ENCODE results near the gene MED15.
A peak's percentile ranks its signal among the peaks of the same experiment; 100 is the strongest.
"Not testable (repeated sequence)": the region's sequence is repeated elsewhere in the genome, so short reads cannot be mapped to it uniquely, and the experiment has no call there.

The MED15 gene

GRCh38 chr22:20507253-20508066, at the start of gene MED15:
MED15 (plus strand) TSS chr22:20507610; CDS start chr22:20507679, 69 bp downstream.
- peak; percentile 70 to 75 (median 74) for DNase-seq (ENCODE audit: low read depth in 3 of 3, low spot score in 1 of 3)

DNA sequence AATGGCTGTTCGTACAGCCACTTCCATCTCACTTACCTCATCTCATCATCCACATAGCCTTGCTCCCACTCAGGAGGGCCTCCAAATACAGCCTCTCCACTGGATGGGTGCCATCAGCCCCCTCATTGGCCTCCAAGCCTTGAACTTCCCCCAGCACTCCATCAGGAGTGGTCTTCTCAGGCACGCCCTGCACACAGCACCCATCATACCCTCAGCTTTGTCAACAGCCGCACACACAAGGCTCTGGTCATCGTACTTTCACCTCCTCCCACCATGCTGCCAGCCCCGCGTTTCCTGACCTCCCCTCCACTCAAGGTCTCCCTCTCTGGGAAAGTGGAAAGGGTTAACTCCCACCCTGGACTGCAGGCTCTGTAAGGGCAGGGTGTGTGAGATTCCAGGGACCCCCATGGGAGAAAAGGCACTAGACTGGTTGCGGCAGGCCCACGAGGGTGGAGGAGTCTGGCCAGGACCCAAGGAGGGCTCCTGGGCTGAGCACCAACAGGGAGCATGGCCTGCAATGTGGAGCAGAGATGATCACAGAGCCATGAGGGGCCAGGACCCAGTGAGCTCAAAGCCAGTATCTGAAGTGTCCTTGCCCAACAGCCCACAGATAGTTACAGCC, 48.8 kb upstream of the MED15 start:
- no peak for DNase-seq (ENCODE audit: low read depth in 3 of 3, low spot score in 1 of 3)

DNA sequence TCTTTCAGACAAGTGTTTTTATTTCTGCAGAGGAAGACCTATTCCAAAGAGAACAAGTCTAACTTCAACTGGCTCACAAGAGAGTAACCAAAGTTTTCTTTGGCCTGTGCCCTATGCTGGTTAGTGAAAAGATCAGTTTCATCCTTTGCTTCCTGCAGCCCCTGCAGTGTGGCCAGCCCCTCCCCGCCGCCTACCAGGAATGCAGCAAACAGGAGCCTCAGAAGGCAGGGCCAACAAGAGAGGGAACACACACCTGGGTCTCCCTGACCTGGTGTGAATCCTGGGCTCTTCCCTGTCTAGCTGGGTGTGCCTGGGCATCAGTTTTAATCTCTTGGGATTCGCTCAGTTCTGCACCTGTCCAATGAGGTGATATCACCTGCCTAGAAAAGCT, 48.3 kb upstream of the MED15 start:
- no peak for DNase-seq (ENCODE audit: low read depth in 3 of 3, low spot score in 1 of 3)

GRCh38 chr22:20459862-20460261, 47.5 kb upstream of the MED15 start:
- no peak for DNase-seq (ENCODE audit: low read depth in 3 of 3, low spot score in 1 of 3)

- DNase-seq (ENCODE audit: low read depth in 3 of 3, low spot score in 1 of 3) = no peak
Observed at GRCh38 chr22:20463324-20464095, 43.9 kb upstream of the MED15 start.

DNA sequence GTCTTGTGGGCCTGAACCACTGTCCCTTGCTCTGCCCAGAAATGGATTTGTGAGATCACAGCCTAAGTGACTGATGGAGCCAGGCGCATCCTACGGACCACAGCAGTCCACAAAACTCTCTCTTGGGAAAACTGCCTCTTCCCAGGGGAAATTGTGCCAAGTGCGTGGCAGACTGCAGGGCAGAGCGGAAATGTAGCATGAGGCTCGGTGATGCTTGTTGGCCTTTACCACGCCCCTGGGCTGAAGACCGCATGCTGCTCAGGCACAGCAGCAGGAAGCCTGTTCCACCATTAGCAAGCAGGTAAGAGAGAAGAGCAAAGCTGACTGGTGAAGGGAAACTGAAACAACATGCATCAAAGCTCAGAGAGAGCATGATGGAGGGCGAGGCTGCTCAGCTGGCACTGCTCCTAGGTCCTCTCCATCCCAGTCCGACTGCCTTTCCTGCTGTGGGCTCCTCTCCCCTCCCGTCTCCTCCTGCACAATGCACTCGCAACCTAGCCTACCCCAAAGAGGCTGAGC, 43.3 kb upstream of the MED15 start:
- DNase-seq (ENCODE audit: low read depth in 3 of 3, low spot score in 1 of 3) = peak; percentile 15 to 32 (median 20)

DNA sequence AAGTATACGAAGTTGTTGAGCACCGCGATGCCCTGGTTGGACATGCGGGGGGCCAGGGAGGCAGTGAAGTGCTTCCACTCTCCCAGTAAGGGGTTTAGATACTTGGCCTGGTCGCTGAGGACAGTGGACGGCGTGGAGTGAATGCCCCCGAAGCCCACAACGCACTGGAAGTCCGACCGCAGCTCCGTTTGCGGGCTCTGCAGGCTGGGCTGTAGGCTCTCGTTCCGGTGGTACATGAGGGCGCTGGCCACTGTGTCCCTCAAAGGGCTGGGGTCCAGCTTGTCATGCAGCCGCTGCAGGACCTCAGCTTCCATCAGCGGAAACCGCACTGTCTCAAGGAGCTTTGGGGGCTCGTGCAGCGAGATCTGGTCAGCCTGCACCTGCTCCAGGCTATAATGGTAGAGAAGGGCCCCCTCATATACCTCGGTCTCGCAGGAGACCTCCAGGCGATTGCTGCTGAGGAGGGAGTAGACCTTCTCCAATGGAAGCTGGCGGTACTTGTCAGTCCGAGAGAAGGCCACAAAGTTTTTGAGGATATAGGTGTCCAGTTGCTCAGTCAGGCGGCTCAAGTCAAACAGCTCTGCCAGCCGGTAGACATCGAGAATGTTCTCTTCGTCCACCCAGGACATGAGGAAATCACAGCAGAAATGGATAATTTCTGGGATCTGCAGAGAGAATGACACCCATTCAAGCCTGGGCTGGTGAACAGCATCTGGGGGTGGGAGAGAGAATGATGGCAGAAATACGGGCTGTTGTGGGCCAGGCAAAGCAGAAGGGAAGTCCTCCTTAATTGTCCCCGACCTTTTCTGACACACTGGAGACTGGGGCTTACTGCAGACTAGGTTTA, 42.3 kb upstream of the MED15 start:
- DNase-seq (ENCODE audit: low read depth in 3 of 3, low spot score in 1 of 3) = no peak

- no peak for DNase-seq (ENCODE audit: low read depth in 3 of 3, low spot score in 1 of 3)
Observed at GRCh38 chr22:20465759-20466077, 41.7 kb upstream of the MED15 start.

GRCh38 chr22:20466659-20467379, 40.6 kb upstream of the MED15 start:
- no peak for DNase-seq (ENCODE audit: low read depth in 3 of 3, low spot score in 1 of 3)

DNA sequence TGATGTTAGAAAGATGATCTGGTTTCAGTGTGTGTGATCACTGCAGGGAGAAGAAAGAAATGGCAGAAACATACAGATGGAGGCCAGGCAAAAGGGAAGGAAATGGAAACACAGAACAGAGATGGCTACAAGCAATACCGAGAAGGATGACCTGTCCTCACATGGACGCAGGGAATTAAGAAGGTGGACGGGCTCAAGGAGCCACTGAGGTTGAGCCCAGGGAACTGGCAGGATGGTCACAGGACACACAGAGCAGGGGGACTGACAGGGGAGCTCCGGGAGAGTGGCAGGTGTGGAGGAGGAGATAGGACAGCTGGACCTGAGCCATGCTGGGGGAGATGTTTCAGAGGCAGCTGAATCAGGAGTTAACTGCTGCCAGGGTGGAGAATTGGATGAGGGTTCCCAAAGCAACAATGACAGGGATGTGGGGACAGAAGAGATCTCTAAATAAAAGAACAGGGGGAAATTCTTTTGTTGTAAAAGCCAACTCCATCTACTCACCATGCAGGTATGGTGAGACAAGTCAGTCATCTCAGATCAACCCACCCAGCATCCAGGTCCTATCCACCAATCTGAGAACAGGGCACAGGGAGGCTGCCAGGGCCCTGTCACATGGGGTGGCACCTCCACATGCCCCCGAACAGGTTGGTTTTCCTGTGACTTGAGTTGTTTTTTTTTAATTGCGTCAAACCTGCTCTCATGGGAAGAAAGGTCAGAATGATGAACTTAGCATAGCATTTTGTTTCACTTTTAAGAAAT, 38.1 kb upstream of the MED15 start:
- DNase-seq (ENCODE audit: low read depth in 3 of 3, low spot score in 1 of 3) = no peak

GRCh38 chr22:20470525-20470924, 36.9 kb upstream of the MED15 start:
- DNase-seq (ENCODE audit: low read depth in 3 of 3, low spot score in 1 of 3) = not testable (repeated sequence)

DNA sequence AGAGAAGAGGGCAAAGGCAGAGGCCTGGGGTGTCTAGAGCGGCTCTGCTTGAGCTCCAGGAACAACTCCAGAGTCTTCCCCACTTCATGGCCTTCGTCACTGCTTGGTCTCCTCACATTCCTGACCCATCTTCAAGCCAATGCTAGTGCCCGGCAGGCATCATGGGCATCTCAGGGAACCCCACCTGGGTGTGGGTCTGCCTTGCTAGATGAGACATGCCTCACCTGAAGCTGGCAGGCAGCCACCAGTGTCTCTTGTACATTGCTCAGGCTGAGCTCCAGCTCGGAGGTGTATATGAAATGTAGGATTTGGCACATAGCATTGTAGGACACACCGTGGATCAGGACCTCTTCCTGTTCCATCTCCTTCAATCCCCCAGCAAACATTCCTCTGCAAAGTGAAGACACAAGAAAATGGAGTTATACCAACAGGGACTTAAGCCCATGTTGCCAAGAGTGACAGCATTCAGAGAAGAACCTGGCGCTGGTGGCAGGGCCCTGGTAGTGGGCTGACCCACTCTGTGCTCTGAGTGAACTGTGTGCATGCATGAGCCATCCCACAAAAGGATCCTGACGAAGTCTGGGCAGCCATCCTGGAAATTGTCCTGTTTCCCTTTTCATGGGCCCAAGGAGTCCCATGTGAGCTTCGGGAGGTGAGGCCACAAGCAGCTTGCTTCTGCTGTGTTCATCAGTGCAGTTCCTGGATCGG, 36.1 kb upstream of the MED15 start:
- DNase-seq (ENCODE audit: low read depth in 3 of 3, low spot score in 1 of 3) = no peak

DNA sequence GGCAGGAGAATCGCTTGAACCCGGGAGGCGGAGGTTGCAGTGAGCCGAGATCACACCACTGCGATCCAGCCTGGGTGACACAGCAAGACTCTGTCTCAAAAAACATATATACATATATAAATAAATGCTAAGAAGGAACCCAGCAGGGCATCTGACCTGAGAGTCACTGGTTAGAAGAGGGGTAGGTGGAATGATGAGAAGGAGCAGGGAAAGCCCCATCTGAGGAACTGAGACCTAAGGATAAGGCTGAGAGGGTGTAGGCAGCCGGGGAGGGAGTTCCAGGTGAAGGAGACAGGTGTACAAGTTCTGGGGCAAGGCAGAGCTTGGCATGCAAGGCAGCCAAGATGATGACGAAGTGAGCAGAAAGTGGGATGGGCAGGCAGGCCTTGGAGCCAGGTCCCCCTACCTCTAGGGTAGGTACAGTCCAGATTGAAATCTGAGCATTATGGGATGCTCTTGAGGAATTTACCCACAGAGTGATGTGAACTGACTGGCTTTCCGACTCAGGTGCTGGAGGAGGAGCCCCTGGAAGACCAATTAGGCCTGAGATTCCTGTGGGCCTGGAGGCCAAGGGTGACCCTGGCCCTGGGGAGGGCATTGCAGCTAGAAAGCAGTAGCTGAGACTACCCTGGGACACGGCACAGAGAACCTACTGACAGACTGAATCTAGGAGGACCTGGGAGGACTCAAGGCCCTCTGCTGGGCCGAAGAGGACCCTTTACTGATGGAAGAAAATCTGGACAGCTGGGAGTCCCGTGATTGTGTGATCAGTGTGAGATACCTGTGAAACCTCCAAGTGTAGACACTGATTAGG, 34.6 kb upstream of the MED15 start:
- DNase-seq (ENCODE audit: low read depth in 3 of 3, low spot score in 1 of 3) = no peak

DNA sequence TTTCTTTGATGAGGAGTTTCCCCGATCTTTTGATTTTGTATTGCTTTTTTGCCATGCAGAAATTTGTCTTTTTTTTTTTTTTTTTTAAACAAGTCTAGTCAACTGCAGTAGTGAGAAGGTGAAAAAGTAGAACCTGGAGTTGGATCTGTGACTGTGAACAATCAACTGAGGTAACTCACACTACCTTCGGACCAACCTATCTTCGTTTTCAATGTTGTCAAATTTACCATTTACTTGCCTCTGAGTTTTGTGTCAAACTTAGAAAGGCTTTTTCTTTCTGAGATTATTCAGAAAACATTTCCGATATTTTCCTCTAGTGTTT, 32.3 kb upstream of the MED15 start:
- DNase-seq (ENCODE audit: low read depth in 3 of 3, low spot score in 1 of 3) = no peak

DNA sequence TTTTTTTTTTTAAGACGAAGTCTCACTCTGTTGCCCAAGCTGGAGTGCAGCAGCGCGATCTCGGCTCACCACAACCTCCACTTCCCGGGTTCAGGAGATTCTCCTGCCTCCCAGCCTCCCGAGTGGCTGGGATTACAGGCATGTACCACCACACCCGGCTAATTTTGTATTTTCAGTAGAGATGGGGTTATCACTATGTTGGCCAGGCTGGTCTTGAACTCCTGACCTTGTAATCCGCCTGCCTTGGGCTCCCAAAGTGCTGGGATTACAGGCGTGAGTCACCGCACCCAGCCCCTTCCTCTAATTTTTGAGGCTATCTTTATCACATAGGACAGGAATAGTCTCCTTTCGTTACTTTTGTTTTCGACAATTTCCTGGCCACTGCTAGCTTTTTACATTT, 31.8 kb upstream of the MED15 start:
- DNase-seq (ENCODE audit: low read depth in 3 of 3, low spot score in 1 of 3) = not testable (repeated sequence)

GRCh38 chr22:20478059-20478458, 29.4 kb upstream of the MED15 start:
- not testable (repeated sequence) for DNase-seq (ENCODE audit: low read depth in 3 of 3, low spot score in 1 of 3)

GRCh38 chr22:20479612-20480196, 27.7 kb upstream of the MED15 start:
- DNase-seq (ENCODE audit: low read depth in 3 of 3, low spot score in 1 of 3) = no peak

DNA sequence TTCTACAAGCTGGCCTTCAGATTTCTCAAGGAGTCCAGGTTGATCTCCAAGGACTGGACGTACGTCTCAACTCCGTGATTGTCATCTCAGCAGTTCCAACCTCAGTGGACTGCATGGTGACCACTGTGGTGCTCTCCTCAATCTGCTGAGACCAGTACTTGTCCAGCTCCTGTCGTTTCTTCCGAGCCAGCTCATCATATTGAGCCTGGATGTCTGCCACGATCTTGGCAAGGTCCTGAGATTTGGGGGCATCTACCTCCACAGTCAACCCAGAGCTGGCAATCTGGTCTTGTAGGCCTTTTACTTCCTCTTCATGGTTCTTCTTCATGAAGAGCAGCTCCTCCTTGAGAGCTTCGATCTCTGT, 24.3 kb upstream of the MED15 start:
- DNase-seq (ENCODE audit: low read depth in 3 of 3, low spot score in 1 of 3) = not testable (repeated sequence)

Measured in stimulated activated CD4-positive, alpha-beta T cell treated with anti-CD3 and anti-CD28 coated beads, TNF-alpha, amount 100 ng/mL, for 1 hour (primary cell).